ENCODE measurements around the gene JMJD8.

The JMJD8 gene

DNA sequence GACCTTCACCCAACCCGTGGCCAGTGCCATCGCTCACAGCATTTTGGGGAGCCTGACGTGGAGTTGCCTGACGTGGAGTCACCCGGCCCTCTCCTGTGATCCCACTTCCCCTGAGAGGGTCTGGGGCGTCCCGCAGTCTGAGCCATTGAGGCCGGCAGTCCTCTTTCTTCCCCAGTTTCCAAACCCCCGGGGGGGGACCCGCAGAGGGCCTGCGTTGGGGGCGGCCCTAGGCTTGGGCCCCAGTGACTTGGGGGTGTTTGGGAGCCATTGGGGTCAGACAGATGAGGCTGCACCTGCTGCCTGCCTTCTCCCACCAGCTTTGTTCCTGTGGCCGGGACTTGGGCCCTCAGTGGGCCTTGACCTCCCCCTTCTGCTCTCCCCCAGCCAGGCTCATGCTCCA is 14.5 kb downstream of the JMJD8 start:
- H3K27ac ChIP-seq (ENCODE audit: insufficient read depth, low read length, poor library complexity, severe bottlenecking), result no peak overlapping the region
- H3K36me3 ChIP-seq (ENCODE audit: control insufficient read depth, insufficient read depth, low read length), result peaks cover 48% of the 10 kb centered on the region
- H3K9me3 ChIP-seq (ENCODE audit: control insufficient read depth, low read length), result no peaks in the 10 kb centered on the region
- H3K4me3 ChIP-seq (ENCODE audit: insufficient read depth, low read depth, low read length, poor library complexity, severe bottlenecking), result no peak overlapping the region
- no peak for DNase-seq
- H3K4me1 ChIP-seq (ENCODE audit: control insufficient read depth, insufficient read depth, low read length, poor library complexity, severe bottlenecking), result peaks cover 19% of the 10 kb centered on the region
- no peaks in the 10 kb centered on the region for H3K27me3 ChIP-seq (replicated peaks; ENCODE audit: control insufficient read depth, insufficient read depth, low read length, poor library complexity, severe bottlenecking)

DNA sequence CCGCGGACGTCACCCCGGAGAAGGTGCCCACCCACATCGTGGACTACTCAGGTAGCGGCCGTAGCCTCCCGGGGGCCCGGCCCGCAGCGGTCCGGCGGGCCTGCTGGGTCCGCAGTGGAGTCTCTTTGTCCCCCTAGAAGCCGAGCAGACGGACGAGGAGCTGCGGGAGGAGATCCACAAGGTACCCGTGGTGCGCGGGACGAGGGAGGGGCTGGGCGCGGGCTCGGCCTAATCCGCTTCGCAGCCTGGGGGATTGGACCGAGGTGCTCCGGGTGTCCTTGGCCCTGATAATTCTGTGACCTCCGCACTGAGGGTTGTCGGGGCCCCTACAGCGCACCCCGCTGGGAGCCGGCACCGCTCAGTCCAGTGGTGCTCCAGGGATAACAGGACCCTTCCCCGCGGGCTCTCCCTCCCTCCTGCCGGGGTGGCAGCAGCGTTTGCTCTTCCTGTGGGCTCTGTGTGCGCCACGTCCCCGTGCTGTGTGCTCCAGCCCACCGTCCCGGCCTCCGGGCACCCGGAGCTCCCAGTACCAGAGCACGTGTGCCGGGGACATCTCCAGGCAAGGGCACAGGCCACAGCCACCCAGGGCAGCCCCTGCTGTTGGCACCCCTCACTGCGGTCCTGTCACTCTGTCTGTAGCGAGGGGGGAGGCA is 15.5 kb downstream of the JMJD8 start:
- H3K27me3 ChIP-seq (replicated peaks; ENCODE audit: control insufficient read depth, insufficient read depth, low read length, poor library complexity, severe bottlenecking), result no peaks in the 10 kb centered on the region
- no peaks in the 10 kb centered on the region for H3K9me3 ChIP-seq (ENCODE audit: control insufficient read depth, low read length)
- peak overlapping the region; percentile 80 for H3K4me3 ChIP-seq (ENCODE audit: insufficient read depth, low read depth, low read length, poor library complexity, severe bottlenecking)
- peak overlapping the region; percentile 78 for H3K27ac ChIP-seq (ENCODE audit: insufficient read depth, low read length, poor library complexity, severe bottlenecking)
- peaks cover 45% of the 10 kb centered on the region for H3K36me3 ChIP-seq (ENCODE audit: control insufficient read depth, insufficient read depth, low read length)
- peaks cover 19% of the 10 kb centered on the region for H3K4me1 ChIP-seq (ENCODE audit: control insufficient read depth, insufficient read depth, low read length, poor library complexity, severe bottlenecking)
- no peak for DNase-seq

DNA sequence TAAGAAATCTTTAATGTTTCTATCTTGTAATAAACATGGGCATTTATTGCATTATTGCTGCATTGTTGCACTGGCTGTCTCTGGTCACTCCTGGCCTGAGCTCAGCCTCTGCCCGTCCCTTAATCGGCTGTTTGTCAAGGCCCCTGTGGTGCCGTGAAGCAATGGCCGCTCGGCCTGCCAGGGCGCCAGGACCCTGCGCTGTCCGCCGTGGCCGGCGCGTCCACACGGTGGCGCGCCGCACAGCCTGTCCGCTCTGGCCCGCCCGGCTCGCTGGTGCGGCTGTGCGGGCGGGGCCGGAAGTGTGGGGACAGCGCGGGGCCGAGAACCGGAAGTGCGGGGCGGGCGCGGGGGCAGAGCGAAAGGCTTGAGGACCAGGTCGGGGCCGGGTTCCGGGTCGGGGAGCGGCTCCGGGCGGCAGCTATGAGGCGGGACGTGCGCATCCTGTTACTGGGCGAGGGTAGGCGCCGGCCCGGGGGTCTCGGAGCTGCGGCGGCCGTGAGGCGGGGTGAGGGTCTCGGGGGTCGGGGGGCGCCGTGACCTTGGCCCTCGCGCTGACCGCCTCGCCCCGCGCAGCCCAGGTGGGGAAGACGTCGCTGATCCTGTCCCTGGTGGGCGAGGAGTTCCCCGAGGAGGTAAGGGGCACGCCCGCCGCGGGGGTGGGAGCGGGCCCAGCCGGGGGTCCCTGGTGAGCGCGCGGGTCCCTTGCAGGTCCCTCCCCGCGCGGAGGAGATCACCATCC is 16.2 kb downstream of the JMJD8 start, which contains the start of gene RHOT2:
RHOT2 (plus strand) TSS at position 353 of the 739 bp plus-strand sequence; CDS start at position 421, 68 bp downstream.
- peak within 1 kb of the TSS; percentile 80 for H3K4me3 ChIP-seq (ENCODE audit: insufficient read depth, low read depth, low read length, poor library complexity, severe bottlenecking)
- H3K27ac ChIP-seq (ENCODE audit: insufficient read depth, low read length, poor library complexity, severe bottlenecking), result peak within 1 kb of the TSS; percentile 78
- H3K4me1 ChIP-seq (ENCODE audit: control insufficient read depth, insufficient read depth, low read length, poor library complexity, severe bottlenecking), result peaks cover 19% of the 10 kb centered on the region
- H3K36me3 ChIP-seq (ENCODE audit: control insufficient read depth, insufficient read depth, low read length), result peaks cover 39% of the 10 kb centered on the region
- H3K27me3 ChIP-seq (replicated peaks; ENCODE audit: control insufficient read depth, insufficient read depth, low read length, poor library complexity, severe bottlenecking), result no peaks in the 10 kb centered on the region
- no peaks in the 10 kb centered on the region for H3K9me3 ChIP-seq (ENCODE audit: control insufficient read depth, low read length)
- DNase-seq, result peak; percentile 82 to 86 (median 85)

DNA sequence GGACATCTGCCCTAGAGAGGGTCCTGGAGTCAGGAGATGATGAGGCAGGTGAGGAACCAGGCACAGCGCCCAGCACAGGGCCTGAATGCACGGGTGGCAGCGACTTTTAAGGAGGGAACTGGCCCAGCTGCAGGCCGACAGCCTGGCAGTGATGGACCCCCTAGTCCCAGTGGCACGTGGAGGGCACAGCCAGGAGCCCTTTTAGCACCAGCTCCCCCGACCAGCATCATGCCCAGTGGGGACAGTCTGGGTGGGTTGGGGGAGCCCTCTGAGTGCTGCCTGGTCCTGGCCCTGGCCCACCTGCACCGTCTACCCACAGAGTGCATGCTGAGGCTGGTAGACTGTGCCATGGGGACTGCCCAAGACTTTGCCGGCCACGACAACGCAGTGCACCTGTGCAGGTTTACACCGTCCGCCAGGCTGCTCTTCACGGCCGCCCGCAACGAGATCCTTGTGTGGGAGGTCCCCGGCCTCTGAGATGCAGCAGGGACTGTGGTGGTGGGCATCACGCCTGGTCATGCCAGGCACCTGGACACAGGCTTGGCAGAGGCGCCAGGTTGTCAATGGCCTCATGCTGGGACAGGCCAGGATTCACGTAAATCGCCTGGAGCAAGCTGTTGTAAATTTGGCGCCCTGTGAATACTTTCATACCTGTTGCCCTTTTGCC is 16.9 kb downstream of the JMJD8 start:
- peak overlapping the region; percentile 80 for H3K4me3 ChIP-seq (ENCODE audit: insufficient read depth, low read depth, low read length, poor library complexity, severe bottlenecking)
- no peak for DNase-seq
- H3K9me3 ChIP-seq (ENCODE audit: control insufficient read depth, low read length), result no peaks in the 10 kb centered on the region
- peaks cover 19% of the 10 kb centered on the region for H3K4me1 ChIP-seq (ENCODE audit: control insufficient read depth, insufficient read depth, low read length, poor library complexity, severe bottlenecking)
- H3K27me3 ChIP-seq (replicated peaks; ENCODE audit: control insufficient read depth, insufficient read depth, low read length, poor library complexity, severe bottlenecking), result no peaks in the 10 kb centered on the region
- peaks cover 32% of the 10 kb centered on the region for H3K36me3 ChIP-seq (ENCODE audit: control insufficient read depth, insufficient read depth, low read length)
- H3K27ac ChIP-seq (ENCODE audit: insufficient read depth, low read length, poor library complexity, severe bottlenecking), result peak overlapping the region; percentile 78

DNA sequence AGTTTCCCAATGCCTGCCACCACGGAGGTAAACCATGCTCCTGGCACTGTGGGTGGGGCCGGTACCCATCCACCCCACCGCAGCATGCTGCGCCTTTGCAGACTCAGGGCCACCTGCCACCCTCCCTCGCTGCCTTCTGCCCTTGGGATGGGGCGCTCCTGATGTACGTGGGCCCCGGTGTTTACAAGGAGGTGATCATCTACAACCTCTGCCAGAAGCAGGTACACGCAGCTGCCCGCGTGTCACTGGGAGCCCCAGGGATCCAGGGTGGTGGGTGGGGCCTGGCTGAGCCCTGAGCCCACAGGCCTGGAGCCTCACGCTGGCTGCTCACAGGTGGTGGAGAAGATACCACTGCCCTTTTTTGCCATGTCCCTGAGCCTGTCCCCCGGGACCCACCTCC is 17.6 kb downstream of the JMJD8 start:
- H3K27ac ChIP-seq (ENCODE audit: insufficient read depth, low read length, poor library complexity, severe bottlenecking), result no peak overlapping the region
- H3K36me3 ChIP-seq (ENCODE audit: control insufficient read depth, insufficient read depth, low read length), result peaks cover 25% of the 10 kb centered on the region
- no peak for DNase-seq
- no peaks in the 10 kb centered on the region for H3K27me3 ChIP-seq (replicated peaks; ENCODE audit: control insufficient read depth, insufficient read depth, low read length, poor library complexity, severe bottlenecking)
- no peaks in the 10 kb centered on the region for H3K9me3 ChIP-seq (ENCODE audit: control insufficient read depth, low read length)
- peaks cover 19% of the 10 kb centered on the region for H3K4me1 ChIP-seq (ENCODE audit: control insufficient read depth, insufficient read depth, low read length, poor library complexity, severe bottlenecking)
- no peak overlapping the region for H3K4me3 ChIP-seq (ENCODE audit: insufficient read depth, low read depth, low read length, poor library complexity, severe bottlenecking)

DNA sequence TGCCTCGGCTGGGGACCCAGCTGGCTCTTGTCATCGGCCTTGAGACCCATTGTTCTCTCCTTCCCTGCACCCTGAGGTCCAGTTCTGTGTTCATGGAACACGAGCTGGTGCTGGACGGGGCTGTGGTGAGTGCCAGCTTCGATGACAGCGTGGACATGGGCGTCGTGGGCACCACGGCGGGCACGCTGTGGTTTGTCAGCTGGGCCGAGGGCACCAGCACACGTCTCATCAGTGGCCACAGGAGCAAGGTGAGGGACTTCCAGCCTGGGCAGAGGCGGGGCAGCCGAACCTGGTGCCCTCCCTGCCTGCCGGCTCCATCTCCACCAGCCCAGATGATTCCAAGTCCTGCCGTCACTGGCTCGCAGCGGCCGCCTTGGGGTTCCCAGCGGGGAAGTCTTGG is 21.5 kb downstream of the JMJD8 start:
- Histone ChIP-seq H3K36me3 (ENCODE audit: control insufficient read depth, insufficient read depth, low read length) (no peaks in the 10 kb centered on the region), H3K27ac (ENCODE audit: insufficient read depth, low read length, poor library complexity, severe bottlenecking) (no peak overlapping the region), H3K27me3 (replicated peaks; ENCODE audit: control insufficient read depth, insufficient read depth, low read length, poor library complexity, severe bottlenecking) (no peaks in the 10 kb centered on the region)

DNA sequence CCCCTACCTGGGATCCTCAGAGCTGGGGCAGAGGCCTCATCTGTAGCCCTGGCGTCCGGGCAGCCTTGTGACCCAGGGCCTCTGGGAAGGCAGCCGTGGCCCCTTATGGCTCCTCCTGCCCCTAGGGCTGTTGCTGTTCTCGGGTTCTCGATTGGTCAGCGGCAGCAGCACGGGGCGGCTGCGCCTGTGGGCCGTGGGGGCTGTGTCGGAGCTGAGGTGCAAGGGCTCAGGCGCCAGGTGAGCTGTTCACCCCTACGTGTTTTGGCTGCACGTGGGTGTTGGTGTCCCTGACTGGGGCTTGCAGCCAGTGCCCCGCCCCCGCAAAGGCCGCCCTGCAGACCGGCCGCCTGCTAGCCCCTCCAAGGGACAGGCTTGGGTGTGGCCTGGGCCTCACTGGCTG is 22.0 kb downstream of the JMJD8 start:
- no peak overlapping the region for H3K27ac ChIP-seq (ENCODE audit: insufficient read depth, low read length, poor library complexity, severe bottlenecking)
- no peaks in the 10 kb centered on the region for H3K36me3 ChIP-seq (ENCODE audit: control insufficient read depth, insufficient read depth, low read length)
- DNase-seq, result no peak
- no peaks in the 10 kb centered on the region for H3K27me3 ChIP-seq (replicated peaks; ENCODE audit: control insufficient read depth, insufficient read depth, low read length, poor library complexity, severe bottlenecking)
- H3K4me3 ChIP-seq (ENCODE audit: insufficient read depth, low read depth, low read length, poor library complexity, severe bottlenecking), result no peak overlapping the region
- H3K4me1 ChIP-seq (ENCODE audit: control insufficient read depth, insufficient read depth, low read length, poor library complexity, severe bottlenecking), result peaks cover 4% of the 10 kb centered on the region
- H3K9me3 ChIP-seq (ENCODE audit: control insufficient read depth, low read length), result no peaks in the 10 kb centered on the region

More for the DNA sequence above, 21.5 kb downstream of the JMJD8 start:
- H3K4me1 ChIP-seq (ENCODE audit: control insufficient read depth, insufficient read depth, low read length, poor library complexity, severe bottlenecking), result peaks cover 9% of the 10 kb centered on the region
- no peak for DNase-seq
- H3K9me3 ChIP-seq (ENCODE audit: control insufficient read depth, low read length), result no peaks in the 10 kb centered on the region
- no peak overlapping the region for H3K4me3 ChIP-seq (ENCODE audit: insufficient read depth, low read depth, low read length, poor library complexity, severe bottlenecking)

DNA sequence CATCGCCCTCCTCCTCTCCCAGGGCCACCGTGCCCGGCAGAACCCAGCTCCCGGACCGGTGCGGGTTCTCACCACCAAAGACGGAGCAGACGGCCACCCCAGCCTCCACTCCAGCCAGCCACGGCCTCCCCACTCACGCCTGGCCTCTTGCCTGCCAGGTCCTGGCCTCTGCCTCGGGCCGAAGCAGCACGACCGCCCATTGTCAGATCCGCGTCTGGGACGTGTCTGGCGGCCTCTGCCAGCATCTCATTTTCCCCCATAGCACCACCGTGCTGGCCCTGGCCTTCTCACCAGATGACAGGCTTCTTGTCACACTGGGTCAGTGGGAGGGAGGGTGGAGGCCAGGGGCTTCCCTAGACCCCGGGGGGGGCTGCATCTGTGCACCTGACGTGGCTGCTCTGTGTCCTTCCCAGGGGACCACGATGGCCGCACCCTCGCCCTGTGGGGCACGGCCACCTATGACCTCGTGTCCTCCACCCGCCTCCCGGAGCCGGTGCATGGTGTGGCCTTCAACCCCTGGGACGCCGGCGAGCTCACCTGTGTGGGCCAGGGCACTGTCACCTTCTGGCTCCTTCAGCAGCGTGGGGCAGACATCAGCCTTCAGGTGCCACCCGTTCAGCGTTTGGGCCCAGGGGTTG is 22.8 kb downstream of the JMJD8 start:
- Histone ChIP-seq H3K4me3 (ENCODE audit: insufficient read depth, low read depth, low read length, poor library complexity, severe bottlenecking) (no peak overlapping the region), H3K36me3 (ENCODE audit: control insufficient read depth, insufficient read depth, low read length) (no peaks in the 10 kb centered on the region), H3K4me1 (ENCODE audit: control insufficient read depth, insufficient read depth, low read length, poor library complexity, severe bottlenecking) (no peaks in the 10 kb centered on the region), H3K9me3 (ENCODE audit: control insufficient read depth, low read length) (no peaks in the 10 kb centered on the region), H3K27ac (ENCODE audit: insufficient read depth, low read length, poor library complexity, severe bottlenecking) (no peak overlapping the region), H3K27me3 (replicated peaks; ENCODE audit: control insufficient read depth, insufficient read depth, low read length, poor library complexity, severe bottlenecking) (no peaks in the 10 kb centered on the region)
- DNase-seq, result no peak

DNA sequence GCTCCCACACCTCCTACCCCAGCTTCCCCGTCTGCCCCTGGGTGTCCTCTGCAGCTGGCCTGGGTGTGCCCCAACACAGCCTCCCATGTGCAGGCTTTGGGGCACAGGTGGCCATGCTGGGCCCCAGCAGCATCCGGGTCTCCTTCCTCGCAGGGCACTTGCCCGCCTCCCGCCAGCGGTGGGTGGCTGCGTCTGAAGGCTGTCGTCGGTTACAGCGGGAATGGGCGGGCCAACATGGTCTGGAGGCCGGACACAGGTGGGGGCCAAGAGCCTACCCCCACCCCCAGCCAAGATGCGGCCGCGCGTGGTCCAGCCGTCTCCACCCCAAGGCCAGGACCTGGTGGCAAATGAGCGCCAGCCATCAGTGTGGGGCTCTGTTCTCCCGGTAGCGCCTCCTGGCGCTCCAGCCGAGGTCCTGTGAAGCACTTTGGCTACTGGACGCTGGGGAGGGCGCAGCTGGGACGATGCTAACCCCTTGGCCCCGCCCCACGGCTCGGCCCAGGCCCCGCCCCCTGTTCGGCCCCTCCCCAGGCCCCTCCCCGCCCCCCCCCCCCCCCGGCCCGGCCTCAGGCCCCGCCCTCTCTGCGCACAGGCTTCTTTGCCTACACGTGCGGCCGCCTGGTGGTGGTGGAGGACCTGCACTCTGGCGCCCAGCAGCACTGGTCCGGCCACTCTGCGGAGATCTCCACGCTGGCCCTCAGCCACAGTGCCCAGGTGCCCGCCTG is 23.5 kb downstream of the JMJD8 start:
- H3K36me3 ChIP-seq (ENCODE audit: control insufficient read depth, insufficient read depth, low read length), result no peaks in the 10 kb centered on the region
- no peak overlapping the region for H3K4me3 ChIP-seq (ENCODE audit: insufficient read depth, low read depth, low read length, poor library complexity, severe bottlenecking)
- no peaks in the 10 kb centered on the region for H3K27me3 ChIP-seq (replicated peaks; ENCODE audit: control insufficient read depth, insufficient read depth, low read length, poor library complexity, severe bottlenecking)
- peak; percentile 44 to 64 (median 56) for DNase-seq
- no peak overlapping the region for H3K27ac ChIP-seq (ENCODE audit: insufficient read depth, low read length, poor library complexity, severe bottlenecking)
- H3K4me1 ChIP-seq (ENCODE audit: control insufficient read depth, insufficient read depth, low read length, poor library complexity, severe bottlenecking), result no peaks in the 10 kb centered on the region
- no peaks in the 10 kb centered on the region for H3K9me3 ChIP-seq (ENCODE audit: control insufficient read depth, low read length)
